Spleen (tissue), 7 donors: ENCODE results near the gene SPATA6L.

Experiments used
- POLR2A ChIP-seq, 3 donors: fragments of 450-650 bp; IDR thresholded peaks; one replicate each; pipeline ENCODE4 v1.5.1; 2017; ENCODE audit warnings: antibody characterized with exemption in 3 of 3, mild to moderate bottlenecking in 1 of 3
- POLR2AphosphoS5 ChIP-seq, 3 donors: sonication (generic); formaldehyde crosslinking; IDR thresholded peaks; one replicate each; pipeline ENCODE4 v1.5.1; 2017; ENCODE audit warnings: antibody characterized with exemption in 3 of 3
- TF ChIP-seq, protein P1 (sequence below), 11 experiments: fragments of 200-600 bp in 7 of 11; fragments of 450-650 bp in 4 of 11; sonication (generic) in 4 of 11; IDR thresholded peaks in 8 of 11; conservative IDR thresholded peaks in 3 of 11; 1 replicate in 7 of 11; 2 replicates in 4 of 11; pipeline versions ENCODE4 v1.4.0 to v1.8.0; 2016 to 2021; ENCODE audit warnings: antibody characterized with exemption in 11 of 11, inconsistent platforms in 4 of 11, mild to moderate bottlenecking in 1 of 11
- donor health status: DM: no; HTN: no; CAD: no; lungs with moderate emphysema.
- donor health status: DM: no; HTN: no; CAD: no.
- donor health status: DM: no; HTN: no; CAD: no.

DNA sequence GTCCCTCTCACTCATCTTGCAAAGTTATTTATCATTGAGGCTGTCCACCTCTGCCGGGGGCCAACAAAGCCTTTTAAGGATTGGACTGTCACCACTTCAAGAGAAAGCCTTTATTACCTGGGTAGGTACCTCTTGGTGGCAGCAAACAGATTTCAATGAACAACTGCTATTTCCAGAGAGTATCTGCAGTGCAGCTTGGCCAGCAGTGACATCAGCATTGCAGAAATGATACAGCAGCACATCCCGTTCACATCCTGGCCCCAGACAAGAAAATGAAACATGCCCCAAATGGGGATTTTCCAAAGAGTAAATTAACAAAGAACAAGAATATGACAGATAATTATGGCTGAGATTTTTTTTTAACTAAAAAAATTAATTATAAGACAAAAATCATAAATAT is 2.3 kb upstream of the SPATA6L start:
- no peak for TF ChIP-seq POLR2A (IDR thresholded peaks at IDR 0.05)
- TF ChIP-seq, protein P1, sequence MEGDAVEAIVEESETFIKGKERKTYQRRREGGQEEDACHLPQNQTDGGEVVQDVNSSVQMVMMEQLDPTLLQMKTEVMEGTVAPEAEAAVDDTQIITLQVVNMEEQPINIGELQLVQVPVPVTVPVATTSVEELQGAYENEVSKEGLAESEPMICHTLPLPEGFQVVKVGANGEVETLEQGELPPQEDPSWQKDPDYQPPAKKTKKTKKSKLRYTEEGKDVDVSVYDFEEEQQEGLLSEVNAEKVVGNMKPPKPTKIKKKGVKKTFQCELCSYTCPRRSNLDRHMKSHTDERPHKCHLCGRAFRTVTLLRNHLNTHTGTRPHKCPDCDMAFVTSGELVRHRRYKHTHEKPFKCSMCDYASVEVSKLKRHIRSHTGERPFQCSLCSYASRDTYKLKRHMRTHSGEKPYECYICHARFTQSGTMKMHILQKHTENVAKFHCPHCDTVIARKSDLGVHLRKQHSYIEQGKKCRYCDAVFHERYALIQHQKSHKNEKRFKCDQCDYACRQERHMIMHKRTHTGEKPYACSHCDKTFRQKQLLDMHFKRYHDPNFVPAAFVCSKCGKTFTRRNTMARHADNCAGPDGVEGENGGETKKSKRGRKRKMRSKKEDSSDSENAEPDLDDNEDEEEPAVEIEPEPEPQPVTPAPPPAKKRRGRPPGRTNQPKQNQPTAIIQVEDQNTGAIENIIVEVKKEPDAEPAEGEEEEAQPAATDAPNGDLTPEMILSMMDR (IDR thresholded peaks at IDR 0.05 in 8 of 11, conservative IDR thresholded peaks at IDR 0.05 in 3 of 11): no peak
- no peak for TF ChIP-seq POLR2AphosphoS5 (IDR thresholded peaks at IDR 0.05)
